ENCODE results near the gene IQCH.

- TF ChIP-seq EZH2 (IDR thresholded peaks at IDR 0.05; ENCODE audit: low read length) (no peak), CTCF (optimal IDR thresholded peaks at IDR 0.05 in 1 of 3, IDR thresholded peaks at IDR 0.05 in 1 of 3, conservative IDR thresholded peaks at IDR 0.05 in 1 of 3; ENCODE audit: extremely low read depth in 1 of 3, insufficient read depth in 2 of 3, low read length in 3 of 3) (no peak)
Observed at GRCh38 chr15:67244971-67245478, 9.6 kb upstream of the IQCH start.
